Muscle layer of duodenum (tissue), 2 donors: Measurements from ENCODE around the gene C1QTNF6.

Experiments used
- H3K27ac ChIP-seq: one replicate; pipeline ENCODE4 v1.7.0; 2013; ENCODE audit warnings: mild to moderate bottlenecking, low read length
- H3K27me3 ChIP-seq: one replicate; pipeline ENCODE4 v1.7.0; 2013; ENCODE audit warnings: low read depth, mild to moderate bottlenecking, control low read depth, low read length
- H3K36me3 ChIP-seq, 2 donors: one replicate each; pipeline ENCODE4 v1.7.0; 2013; ENCODE audit warnings: low read length in 2 of 2, control low read depth in 1 of 2, mild to moderate bottlenecking in 1 of 2; ENCODE audit not compliant: insufficient read depth in 2 of 2, control insufficient read depth in 1 of 2
- H3K4me1 ChIP-seq, 2 donors: one replicate each; pipeline ENCODE4 v1.7.0; 2013; ENCODE audit warnings: low read length in 2 of 2, mild to moderate bottlenecking in 2 of 2, control low read depth in 1 of 2, moderate library complexity in 1 of 2; ENCODE audit not compliant: insufficient read depth in 2 of 2, control insufficient read depth in 1 of 2
- H3K4me3 ChIP-seq, 2 donors: one replicate each; pipeline ENCODE4 v1.7.0; 2013; ENCODE audit warnings: low read length in 2 of 2, low read depth in 1 of 2, mild to moderate bottlenecking in 1 of 2
- H3K9me3 ChIP-seq, 2 donors: one replicate each; pipeline ENCODE4 v1.7.0; 2013; ENCODE audit warnings: low read length in 2 of 2, control low read depth in 1 of 2, mild to moderate bottlenecking in 1 of 2; ENCODE audit not compliant: control insufficient read depth in 1 of 2
- donor health status: healthy.

C1QTNF6 gene

DNA sequence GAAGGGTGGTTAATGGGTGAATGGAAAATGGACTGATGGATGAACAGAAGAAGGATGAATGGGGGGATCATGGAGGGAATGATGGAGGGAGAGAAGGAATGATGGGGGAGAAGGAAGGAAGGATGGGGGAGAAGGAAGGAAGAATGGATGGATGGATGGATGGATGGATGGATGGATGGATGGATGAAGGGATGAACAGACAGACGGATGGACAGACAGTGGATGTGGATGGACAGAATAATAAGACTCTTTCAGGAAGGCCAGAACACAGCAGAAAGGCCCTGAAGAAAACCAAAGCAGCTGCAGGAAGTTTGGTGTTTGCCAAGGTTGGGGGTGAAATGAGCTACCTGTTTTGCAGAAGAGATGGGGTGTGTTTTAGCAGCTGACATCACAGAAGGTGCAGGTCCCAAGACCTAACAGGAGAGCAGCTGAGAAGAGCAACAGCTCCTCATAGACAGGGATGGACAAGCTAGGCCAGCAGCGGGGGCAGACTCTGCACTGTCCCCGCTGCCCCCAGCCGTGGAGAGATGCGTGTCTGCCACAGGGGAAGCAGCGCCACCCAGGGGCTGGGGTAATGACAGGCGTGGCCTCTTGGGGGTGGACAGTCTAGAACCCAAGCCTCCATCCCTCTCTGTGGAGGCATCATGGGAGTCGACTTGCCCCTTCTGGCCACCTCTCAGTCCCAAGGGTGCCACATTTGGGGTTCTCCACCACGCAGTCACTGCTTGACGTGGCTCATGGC lies 17.9 kb downstream of the C1QTNF6 start:
- H3K4me3 ChIP-seq: no peak overlapping the region
- no peak overlapping the region for H3K27ac ChIP-seq
- no peaks in the 10 kb centered on the region for H3K9me3 ChIP-seq
- H3K4me1 ChIP-seq: peaks cover 4 to 8% of the 10 kb centered on the region in 2 donors
- H3K36me3 ChIP-seq: no peaks in the 10 kb centered on the region
- H3K27me3 ChIP-seq: no peaks in the 10 kb centered on the region

DNA sequence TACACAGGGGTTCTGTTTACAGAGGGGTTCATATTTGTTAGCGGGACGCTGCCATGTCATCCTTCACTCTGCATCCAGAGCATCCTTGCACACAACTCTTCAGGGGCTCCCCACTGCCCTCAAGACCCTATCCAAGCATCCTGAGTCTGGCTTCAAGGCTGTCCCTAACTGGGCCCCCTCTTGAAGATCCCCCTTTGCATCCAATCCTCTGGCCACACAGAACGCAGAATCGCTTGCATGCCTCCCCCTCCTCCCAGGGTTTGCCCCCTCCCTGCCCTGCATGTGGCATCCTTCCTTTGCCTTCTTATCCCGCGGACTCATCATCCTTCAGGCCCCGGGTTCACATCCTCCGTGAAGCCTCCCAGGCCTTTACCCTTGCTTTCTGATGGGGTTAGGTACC lies 18.6 kb downstream of the C1QTNF6 start:
- Histone ChIP-seq H3K4me3 (no peak overlapping the region), H3K27ac (no peak overlapping the region), H3K4me1 (peaks cover 4 to 8% of the 10 kb centered on the region in 2 donors), H3K9me3 (no peaks in the 10 kb centered on the region), H3K36me3 (no peaks in the 10 kb centered on the region), H3K27me3 (no peaks in the 10 kb centered on the region)

DNA sequence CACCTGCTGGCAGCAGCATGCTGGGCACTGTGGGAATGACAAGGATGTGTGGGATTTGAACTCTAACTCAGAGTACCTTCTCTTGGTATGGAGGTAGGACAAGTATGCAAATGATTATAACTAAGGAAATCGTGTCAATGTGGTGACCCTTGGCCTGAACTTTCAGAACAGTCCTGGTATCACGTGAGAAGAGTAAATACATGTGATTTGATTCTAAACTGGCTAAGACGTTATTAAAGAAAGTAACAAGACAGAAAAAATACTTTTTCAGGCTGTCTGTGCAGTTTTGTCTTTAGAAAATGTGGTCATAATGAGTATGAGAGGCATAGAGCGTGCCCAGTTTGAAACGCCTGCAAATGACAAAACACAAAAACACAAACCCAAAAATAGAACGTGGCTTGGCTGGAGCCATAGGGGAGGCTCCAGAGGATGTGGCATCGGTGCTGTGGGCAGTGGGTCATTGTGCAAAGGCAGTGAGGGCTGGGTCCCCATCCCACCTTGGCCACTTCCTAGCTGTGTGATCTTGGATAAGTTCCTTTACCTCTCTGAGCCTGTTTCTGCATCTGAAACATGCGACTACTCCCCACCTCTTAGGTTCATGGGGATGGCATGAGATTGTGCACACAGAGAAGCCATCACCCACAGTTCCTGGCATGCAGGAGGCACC lies 19.9 kb downstream of the C1QTNF6 start:
- H3K27ac ChIP-seq: no peak overlapping the region
- no peak overlapping the region for H3K4me3 ChIP-seq
- H3K9me3 ChIP-seq: no peaks in the 10 kb centered on the region
- H3K4me1 ChIP-seq: peaks cover 4 to 8% of the 10 kb centered on the region in 2 donors
- no peaks in the 10 kb centered on the region for H3K36me3 ChIP-seq
- no peaks in the 10 kb centered on the region for H3K27me3 ChIP-seq

DNA sequence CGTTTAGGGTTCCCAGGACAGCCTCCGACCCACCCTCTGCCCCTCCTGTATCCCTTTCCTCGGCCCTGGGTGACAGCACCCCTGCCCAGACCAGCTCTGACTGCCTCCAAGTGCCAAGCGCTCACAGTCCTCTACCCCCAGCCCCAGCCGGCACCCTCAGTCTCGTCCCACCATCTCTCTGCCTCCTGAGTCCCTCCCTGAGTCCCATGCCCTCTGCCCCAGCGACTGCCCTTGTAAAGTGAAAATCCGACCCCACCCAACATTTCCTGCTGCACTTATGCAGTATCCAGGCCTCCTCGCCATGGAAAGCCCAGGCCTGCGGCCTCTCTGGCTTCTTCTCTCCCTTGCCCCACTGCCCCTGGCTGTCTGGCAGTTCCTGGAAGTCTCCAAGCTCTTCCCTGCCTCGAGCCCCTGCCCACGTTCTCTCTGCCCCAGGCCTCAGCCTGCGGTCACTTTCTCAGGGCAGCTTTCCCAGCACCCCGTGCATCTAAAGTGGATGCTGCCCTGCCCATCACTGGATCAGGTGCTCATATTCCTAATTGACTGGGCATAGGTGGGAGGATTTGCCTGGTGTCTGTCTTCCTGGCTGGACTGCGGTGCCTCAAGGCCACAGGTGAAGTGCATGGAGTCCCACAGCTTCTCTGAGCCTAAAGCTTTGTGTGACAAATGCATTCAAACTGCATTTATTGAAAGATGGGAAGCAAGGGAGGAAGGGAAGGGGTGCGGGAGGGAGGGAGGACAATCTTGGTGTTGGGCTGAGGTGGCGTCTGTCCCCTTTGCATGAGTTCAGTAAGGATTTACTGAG lies 20.7 kb downstream of the C1QTNF6 start:
- Histone ChIP-seq H3K9me3 (no peaks in the 10 kb centered on the region), H3K27ac (no peak overlapping the region), H3K36me3 (no peaks in the 10 kb centered on the region), H3K4me1 (peaks cover 4 to 8% of the 10 kb centered on the region in 2 donors), H3K27me3 (no peaks in the 10 kb centered on the region), H3K4me3 (no peak overlapping the region)

DNA sequence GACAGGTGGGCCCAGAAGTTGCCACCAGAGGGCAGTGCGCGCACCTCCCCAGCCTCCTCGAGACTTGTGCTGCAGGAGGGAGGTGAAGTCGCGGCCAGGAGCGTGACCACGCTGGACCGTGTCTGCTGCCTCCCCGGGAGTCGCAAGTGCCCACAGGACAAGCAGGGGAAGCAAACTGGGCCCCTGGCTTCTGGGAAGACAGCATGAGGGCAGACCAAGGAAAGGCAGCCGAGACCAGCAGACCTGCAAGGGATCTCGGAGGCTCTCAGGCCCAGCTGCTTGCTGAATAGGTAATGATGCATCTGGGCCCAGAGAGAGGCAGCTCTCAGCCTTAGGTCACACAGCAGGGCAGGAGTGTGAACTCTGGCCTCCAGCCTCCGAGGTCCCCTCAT lies 21.4 kb downstream of the C1QTNF6 start:
- H3K4me1 ChIP-seq: peaks cover 4 to 8% of the 10 kb centered on the region in 2 donors
- H3K4me3 ChIP-seq: no peak overlapping the region
- H3K36me3 ChIP-seq: no peaks in the 10 kb centered on the region
- no peak overlapping the region for H3K27ac ChIP-seq
- no peaks in the 10 kb centered on the region for H3K27me3 ChIP-seq
- H3K9me3 ChIP-seq: no peaks in the 10 kb centered on the region

DNA sequence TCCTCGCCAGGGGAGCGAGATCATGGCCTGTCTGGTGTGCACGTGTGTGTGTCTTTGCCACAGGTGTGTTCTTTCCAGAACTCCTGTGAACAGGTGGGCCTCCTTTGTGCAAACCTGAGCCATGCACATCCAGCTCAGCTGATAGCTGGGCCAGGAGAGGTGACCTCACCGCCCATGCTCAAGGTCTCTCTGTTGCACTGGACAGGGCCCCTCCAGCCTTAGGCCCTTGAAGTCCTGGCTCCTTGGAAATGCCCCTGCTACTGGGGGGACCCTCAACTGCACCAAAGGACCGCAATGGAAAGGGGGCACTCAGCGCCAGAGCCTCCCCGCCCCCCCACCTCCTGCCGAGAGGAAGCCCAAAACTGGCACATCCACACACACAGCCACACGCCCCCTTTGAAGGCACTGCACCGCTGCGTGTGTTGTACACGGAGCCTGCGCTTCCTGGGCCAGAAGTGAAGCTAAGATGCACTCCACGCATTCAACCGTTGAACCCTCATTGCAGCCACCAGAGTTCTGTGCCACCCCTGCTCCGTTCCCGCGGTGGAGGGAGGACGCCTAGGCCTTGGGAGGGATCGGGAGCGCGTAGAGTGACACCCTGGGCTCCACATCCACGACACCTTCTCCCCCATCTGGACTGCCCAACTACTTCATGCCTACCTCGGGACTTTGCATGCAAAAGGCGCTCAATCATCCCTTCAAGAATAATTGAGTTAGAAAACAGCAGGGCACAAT lies 21.9 kb downstream of the C1QTNF6 start:
- Histone ChIP-seq H3K27ac (no peak overlapping the region), H3K27me3 (no peaks in the 10 kb centered on the region), H3K4me1 (peaks cover 4 to 8% of the 10 kb centered on the region in 2 donors), H3K36me3 (no peaks in the 10 kb centered on the region), H3K9me3 (no peaks in the 10 kb centered on the region), H3K4me3 (no peak overlapping the region)

DNA sequence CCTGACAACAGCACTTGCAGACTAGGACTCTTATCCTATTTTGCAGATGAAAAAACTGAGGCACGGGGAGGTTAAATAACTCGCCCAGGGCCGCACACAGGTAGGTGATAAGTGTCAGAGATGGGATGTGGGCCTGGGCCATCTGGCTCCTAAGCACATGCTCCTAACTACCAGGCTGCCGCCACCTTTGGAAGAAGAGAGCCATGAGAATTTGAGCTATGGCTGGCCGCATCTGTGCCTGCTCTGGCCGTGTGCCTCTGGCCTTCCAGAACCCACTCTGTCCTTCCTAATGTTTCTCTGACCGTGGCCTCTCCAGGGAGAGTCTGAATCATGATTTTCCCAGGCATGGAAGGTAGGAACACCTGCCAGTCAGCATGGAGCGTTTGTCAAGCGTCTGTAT lies 23.0 kb downstream of the C1QTNF6 start:
- Histone ChIP-seq H3K36me3 (no peaks in the 10 kb centered on the region), H3K9me3 (no peaks in the 10 kb centered on the region), H3K27me3 (no peaks in the 10 kb centered on the region), H3K4me3 (no peak overlapping the region), H3K27ac (no peak overlapping the region), H3K4me1 (peaks cover 4 to 8% of the 10 kb centered on the region in 2 donors)

DNA sequence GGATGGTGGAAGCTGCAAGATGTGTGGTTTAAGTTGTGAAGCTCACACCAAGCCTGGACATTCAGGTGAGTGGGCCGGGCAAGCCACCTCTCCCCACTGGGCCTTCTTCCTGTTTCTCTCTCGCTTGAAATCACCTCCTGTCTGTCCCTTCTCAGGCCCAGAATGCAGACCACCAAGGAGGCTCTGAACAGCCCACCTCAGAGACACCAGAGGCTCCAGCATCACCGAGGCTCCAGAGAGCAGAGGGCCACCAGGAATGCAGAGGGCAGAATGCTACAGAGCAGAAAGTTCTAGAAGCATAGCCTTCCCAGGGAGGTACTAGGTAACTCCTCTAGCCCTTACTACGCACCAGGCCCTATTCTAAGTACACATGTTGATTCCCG lies 23.6 kb downstream of the C1QTNF6 start:
- peaks cover 4 to 8% of the 10 kb centered on the region in 2 donors for H3K4me1 ChIP-seq
- H3K27ac ChIP-seq: no peak overlapping the region
- H3K36me3 ChIP-seq: no peaks in the 10 kb centered on the region
- H3K27me3 ChIP-seq: no peaks in the 10 kb centered on the region
- no peaks in the 10 kb centered on the region for H3K9me3 ChIP-seq
- H3K4me3 ChIP-seq: no peak overlapping the region

DNA sequence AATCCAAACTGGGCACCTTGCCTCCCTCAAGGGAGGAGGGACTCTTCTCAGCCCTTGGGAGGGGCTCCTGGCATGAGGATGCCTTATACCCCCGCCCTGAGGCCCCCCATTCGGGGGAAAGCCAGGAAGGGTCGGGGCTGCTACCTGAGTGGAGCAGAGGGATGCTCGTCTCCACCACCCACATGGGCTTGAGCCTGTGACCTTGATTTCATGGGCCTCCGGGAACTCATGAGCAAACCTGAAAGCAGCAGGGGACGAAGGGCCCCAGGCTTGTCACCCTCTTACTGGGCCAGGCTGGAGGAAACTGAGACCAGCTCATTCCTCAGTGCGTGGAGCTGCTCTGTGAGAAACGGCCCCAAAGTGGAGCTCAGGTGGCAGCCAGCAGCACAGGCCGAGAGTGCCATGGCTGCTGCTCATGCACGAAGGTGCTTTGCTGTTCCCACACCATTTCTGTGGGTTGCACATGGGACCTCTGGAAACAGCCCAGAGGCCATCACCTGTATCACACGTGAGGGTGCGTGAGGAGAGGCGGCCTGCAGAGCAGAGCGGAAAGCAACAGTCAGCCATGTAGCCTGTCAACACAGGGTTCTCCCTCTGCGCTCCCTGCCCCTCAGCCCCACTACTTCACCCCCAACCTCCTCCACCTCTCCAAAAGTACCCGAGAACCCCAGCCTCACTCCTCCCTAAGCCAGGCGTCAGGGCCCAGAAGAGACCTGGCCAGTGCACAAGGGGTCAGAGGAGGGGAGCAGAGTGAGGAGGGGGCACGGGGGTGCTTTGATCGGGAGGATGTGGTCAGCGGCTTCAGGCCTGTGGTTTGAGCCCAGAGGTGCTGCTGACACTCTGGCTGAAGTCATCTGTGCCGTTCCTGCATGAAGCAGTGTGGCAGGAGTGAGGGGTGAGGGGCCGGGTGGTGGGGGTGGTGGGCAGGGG lies 24.2 kb downstream of the C1QTNF6 start:
- Histone ChIP-seq H3K36me3 (no peaks in the 10 kb centered on the region), H3K4me3 (no peak overlapping the region), H3K9me3 (no peaks in the 10 kb centered on the region), H3K27ac (no peak overlapping the region), H3K4me1 (peaks cover 4 to 8% of the 10 kb centered on the region in 2 donors), H3K27me3 (no peaks in the 10 kb centered on the region)

DNA sequence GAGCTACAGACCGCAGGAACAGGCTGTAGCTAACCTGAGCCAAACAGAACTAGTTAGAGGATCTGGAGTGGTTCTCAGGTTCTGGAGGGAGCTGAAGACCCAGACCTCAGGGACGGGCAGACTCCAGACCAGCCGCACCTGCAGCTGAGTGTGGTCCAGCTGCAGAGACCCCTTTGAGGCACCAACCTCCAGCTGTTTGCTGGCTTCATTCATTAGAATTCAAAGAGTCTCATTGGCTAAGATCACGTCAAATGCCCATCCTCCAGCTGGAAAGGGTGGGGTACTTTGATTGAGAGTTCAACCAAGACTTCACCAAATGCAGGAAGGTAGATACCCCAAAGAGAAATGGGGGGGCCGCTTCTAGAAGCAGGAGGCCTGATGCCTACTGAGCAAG lies 25.0 kb downstream of the C1QTNF6 start:
- no peaks in the 10 kb centered on the region for H3K36me3 ChIP-seq
- no peaks in the 10 kb centered on the region for H3K9me3 ChIP-seq
- peaks cover 4 to 8% of the 10 kb centered on the region in 2 donors for H3K4me1 ChIP-seq
- H3K27me3 ChIP-seq: no peaks in the 10 kb centered on the region
- no peak overlapping the region for H3K27ac ChIP-seq
- no peak overlapping the region for H3K4me3 ChIP-seq
